Measurements from ENCODE around the gene GRB14. TPM values are rescaled to one million over a fixed set of nuclear protein-coding genes. Genes with fewer than 3 reads are reported as not detected.

GRB14 gene
- total RNA-seq, 1 experiment from 2014 or later = not detected

GRCh38 chr2:164514491-164514890 lies 106.8 kb downstream of the GRB14 start:
- in situ Hi-C loops (cut with HindIII; ENCODE audit: low pct_unique_long_range_greater_than_20kb, low sequenced_read_pairs) (no loop called here), intact Hi-C loops (cut with micrococcal nuclease; ENCODE audit: unreplicated experiment) (no loop called here)
- CTCF ChIA-PET = no interaction called here
- ATAC-seq (no peak), DNase-seq (ENCODE audit: low read depth, low spot score) (no peak)
- BruUV-seq (replicated peaks) = no TSS peak
- Histone ChIP-seq H3K36me3 (ENCODE audit: control insufficient read depth, insufficient read depth, low read length) (no peaks in the 10 kb centered on the region), H3K27ac (ENCODE audit: low read length) (no peak overlapping the region), H3K27me3 (ENCODE audit: control insufficient read depth, insufficient read depth, low read length) (no peaks in the 10 kb centered on the region), H3K9me3 (ENCODE audit: control insufficient read depth, insufficient read depth, low read depth, low read length) (no peaks in the 10 kb centered on the region), H3K4me3 (ENCODE audit: low read depth in 2 of 2, low read length in 2 of 2) (no peak overlapping the region), H3K4me1 (ENCODE audit: control insufficient read depth, insufficient read depth, low read length) (no peaks in the 10 kb centered on the region)
- TF ChIP-seq TCF7L2 (IDR thresholded peaks at IDR 0.05; ENCODE audit: low read depth, low read length) (no peak), POLR2AphosphoS5 (IDR thresholded peaks at IDR 0.05; ENCODE audit: low read depth, low read length) (no peak), REST (IDR thresholded peaks at IDR 0.05; ENCODE audit: insufficient read depth in 1 of 2, low read depth in 2 of 2, low read length in 1 of 2) (no peak), SIN3A (IDR thresholded peaks at IDR 0.05; ENCODE audit: borderline replicate concordance, insufficient read depth, low read depth, low read length) (no peak), CTCF (IDR thresholded peaks at IDR 0.05) (no peak)
- POLR2A ChIA-PET = no interaction called here

- no peaks in the 10 kb centered on the region for H3K9me3 ChIP-seq (ENCODE audit: control insufficient read depth, insufficient read depth, low read depth, low read length)
- no TSS peak for BruUV-seq (replicated peaks)
- no peaks in the 10 kb centered on the region for H3K4me1 ChIP-seq (ENCODE audit: control insufficient read depth, insufficient read depth, low read length)
- intact Hi-C loops (cut with micrococcal nuclease; ENCODE audit: unreplicated experiment) = no loop called here
- CTCF ChIA-PET = no interaction called here
- ATAC-seq (no peak), DNase-seq (ENCODE audit: low read depth, low spot score) (no peak)
- H3K4me3 ChIP-seq (ENCODE audit: low read depth in 2 of 2, low read length in 2 of 2) = no peak overlapping the region
- POLR2A ChIA-PET = no interaction called here
- H3K27ac ChIP-seq (ENCODE audit: low read length) = no peak overlapping the region
- no peaks in the 10 kb centered on the region for H3K36me3 ChIP-seq (ENCODE audit: control insufficient read depth, insufficient read depth, low read length)
- in situ Hi-C loops (cut with HindIII; ENCODE audit: low pct_unique_long_range_greater_than_20kb, low sequenced_read_pairs) = no loop called here
- H3K27me3 ChIP-seq (ENCODE audit: control insufficient read depth, insufficient read depth, low read length) = no peaks in the 10 kb centered on the region
- no peak for TF ChIP-seq REST (IDR thresholded peaks at IDR 0.05; ENCODE audit: insufficient read depth in 1 of 2, low read depth in 2 of 2, low read length in 1 of 2)
- TF ChIP-seq POLR2AphosphoS5 (IDR thresholded peaks at IDR 0.05; ENCODE audit: low read depth, low read length) = no peak
These were observed 108.4 kb downstream of the GRB14 start for GRCh38 chr2:164512871-164513270.

All from Panc1 (cell line).